MCF 10A (cell line): ENCODE measurements around the gene CLSTN2. TPM values are rescaled to one million over a fixed set of nuclear protein-coding genes. Genes with fewer than 3 reads are reported as not detected.

ENCODE experiments used
- BruUV-seq: library from RNA; stranded (reverse); fragments of 400-500 nt; replicated peaks from 2 replicates; lab custom pipeline; 2021; lab: Mats Ljungman, UMichigan
- CTCF ChIA-PET: fragments of 300-600 bp; sonication (Branson Sonifier 250); formaldehyde crosslinking; extraction: SDS; loops from one replicate; lab custom pipeline; 2021; ENCODE audit warnings: antibody characterized with exemption, inconsistent platforms; lab: Yijun Ruan, JAX
- POLR2A ChIA-PET: fragments of 300-600, 350-650 bp; sonication (Branson Sonifier 250); formaldehyde crosslinking; extraction: SDS; loops from one replicate; lab custom pipeline; 2020; ENCODE audit warnings: antibody characterized with exemption, inconsistent platforms; lab: Yijun Ruan, JAX
- DNase-seq: peaks from one replicate; pipeline ENCODE4 v3.0.0-alpha.2; 2018; ENCODE audit not compliant: unreplicated experiment
- H3K27ac Mint-ChIP-seq: one replicate; pipeline ENCODE4 v1.8.0; 2022; ENCODE audit warnings: mild to moderate bottlenecking, low read depth, mixed read lengths; ENCODE audit not compliant: unreplicated experiment
- H3K27me3 Mint-ChIP-seq: one replicate; pipeline ENCODE4 v1.8.0; 2022; ENCODE audit warnings: mixed read lengths; ENCODE audit not compliant: insufficient read depth, unreplicated experiment
- H3K36me3 Mint-ChIP-seq: one replicate; pipeline ENCODE4 v1.8.0; 2022; ENCODE audit warnings: mild to moderate bottlenecking, moderate library complexity, mixed read lengths; ENCODE audit not compliant: insufficient read depth, unreplicated experiment
- H3K4me1 Mint-ChIP-seq: one replicate; pipeline ENCODE4 v1.8.0; 2022; ENCODE audit warnings: mixed read lengths; ENCODE audit not compliant: insufficient read depth, unreplicated experiment
- H3K4me3 Mint-ChIP-seq: one replicate; pipeline ENCODE4 v1.8.0; 2022; ENCODE audit warnings: mild to moderate bottlenecking, moderate library complexity, mixed read lengths; ENCODE audit not compliant: unreplicated experiment
- H3K9me3 Mint-ChIP-seq: one replicate; pipeline ENCODE4 v1.8.0; 2022; ENCODE audit warnings: mixed read lengths; ENCODE audit not compliant: unreplicated experiment
- CTCF ChIP-seq: fragments of 200-600 bp; IDR thresholded peaks from one replicate; pipeline ENCODE4 v1.8.0; 2022; ENCODE audit warnings: antibody characterized with exemption, mild to moderate bottlenecking; ENCODE audit not compliant: unreplicated experiment
- intact Hi-C: fragments of 100-400 bp; cut with micrococcal nuclease; formaldehyde crosslinking; loops from 2 replicates; pipeline ENCODE4 v1.14.1; 2022
- total RNA-seq: library from RNA; stranded (reverse); gene quantifications from 2 replicates; pipeline ENCODE4 v1.2.3, GENCODE V29; 2022

Gene CLSTN2
- total RNA-seq, 1 experiment from 2014 or later = not detected

GRCh38 chr3:140508550-140508949 lies 573.6 kb downstream of the CLSTN2 start:
- H3K4me3 Mint-ChIP-seq = no peak overlapping the region
- H3K9me3 Mint-ChIP-seq = no peaks in the 10 kb centered on the region
- TF ChIP-seq CTCF = no peak
- H3K36me3 Mint-ChIP-seq = no peaks in the 10 kb centered on the region
- no peaks in the 10 kb centered on the region for H3K27me3 Mint-ChIP-seq
- BruUV-seq = no TSS peak
- no peak for DNase-seq
- no peak overlapping the region for H3K27ac Mint-ChIP-seq
- no peaks in the 10 kb centered on the region for H3K4me1 Mint-ChIP-seq
- ChIA-PET CTCF (interaction anchor here (0.7 kb wide), 1 partner anchor 288 kb away, joined by 3 read pairs; no protein-coding TSS in a partner anchor), POLR2A (no interaction called here)
- intact Hi-C loops = no loop called here

- no peak for DNase-seq
- Mint-ChIP-seq H3K9me3 (no peaks in the 10 kb centered on the region), H3K4me1 (no peaks in the 10 kb centered on the region), H3K36me3 (no peaks in the 10 kb centered on the region), H3K27ac (no peak overlapping the region), H3K27me3 (no peaks in the 10 kb centered on the region), H3K4me3 (no peak overlapping the region)
- POLR2A ChIA-PET = interaction anchor here (0.8 kb wide), 1 partner anchor 12 kb away, joined by 3 read pairs; no protein-coding TSS in a partner anchor
- intact Hi-C loops = no loop called here
- no TSS peak for BruUV-seq
- CTCF ChIA-PET = interaction anchor here (0.6 kb wide), 1 partner anchor 231 kb away, joined by 3 read pairs; no protein-coding TSS in a partner anchor
- no peak for TF ChIP-seq CTCF
These were observed 574.5 kb downstream of the CLSTN2 start for GRCh38 chr3:140509534-140509933.

- POLR2A ChIA-PET = interaction anchor here (0.8 kb wide), 1 partner anchor 13 kb away, joined by 3 read pairs; no protein-coding TSS in a partner anchor
These were observed 575.4 kb downstream of the CLSTN2 start for GRCh38 chr3:140510303-140510861.

More at GRCh38 chr3:140510303-140510861, 575.4 kb downstream of the CLSTN2 start:
- intact Hi-C loops = no loop called here
- H3K4me1 Mint-ChIP-seq = no peaks in the 10 kb centered on the region
- H3K9me3 Mint-ChIP-seq = no peaks in the 10 kb centered on the region
- CTCF ChIA-PET = interaction anchor here (0.7 kb wide), 1 partner anchor 205 kb away, joined by 3 read pairs; no protein-coding TSS in a partner anchor
- no peaks in the 10 kb centered on the region for H3K27me3 Mint-ChIP-seq
- no TSS peak for BruUV-seq
- DNase-seq = no peak
- H3K4me3 Mint-ChIP-seq = no peak overlapping the region
- no peaks in the 10 kb centered on the region for H3K36me3 Mint-ChIP-seq
- H3K27ac Mint-ChIP-seq = no peak overlapping the region
- TF ChIP-seq CTCF = no peak
